Lower leg skin (tissue), 3 donors: ENCODE measurements around the gene GOLGA6A.

ENCODE experiments used
- POLR2A ChIP-seq, 2 donors: fragments of 450-650 bp; IDR thresholded peaks; one replicate each; pipeline ENCODE4 v1.6.1; 2016 to 2017; ENCODE audit warnings: antibody characterized with exemption in 2 of 2, mild to moderate bottlenecking in 1 of 2, moderate library complexity in 1 of 2
- TF ChIP-seq, protein P1 (sequence below), 3 donors: fragments of 450-650 bp; IDR thresholded peaks; one replicate each; pipeline ENCODE4 v1.5.1; 2016; ENCODE audit warnings: antibody characterized with exemption in 3 of 3, mild to moderate bottlenecking in 3 of 3, moderate library complexity in 2 of 3

DNA sequence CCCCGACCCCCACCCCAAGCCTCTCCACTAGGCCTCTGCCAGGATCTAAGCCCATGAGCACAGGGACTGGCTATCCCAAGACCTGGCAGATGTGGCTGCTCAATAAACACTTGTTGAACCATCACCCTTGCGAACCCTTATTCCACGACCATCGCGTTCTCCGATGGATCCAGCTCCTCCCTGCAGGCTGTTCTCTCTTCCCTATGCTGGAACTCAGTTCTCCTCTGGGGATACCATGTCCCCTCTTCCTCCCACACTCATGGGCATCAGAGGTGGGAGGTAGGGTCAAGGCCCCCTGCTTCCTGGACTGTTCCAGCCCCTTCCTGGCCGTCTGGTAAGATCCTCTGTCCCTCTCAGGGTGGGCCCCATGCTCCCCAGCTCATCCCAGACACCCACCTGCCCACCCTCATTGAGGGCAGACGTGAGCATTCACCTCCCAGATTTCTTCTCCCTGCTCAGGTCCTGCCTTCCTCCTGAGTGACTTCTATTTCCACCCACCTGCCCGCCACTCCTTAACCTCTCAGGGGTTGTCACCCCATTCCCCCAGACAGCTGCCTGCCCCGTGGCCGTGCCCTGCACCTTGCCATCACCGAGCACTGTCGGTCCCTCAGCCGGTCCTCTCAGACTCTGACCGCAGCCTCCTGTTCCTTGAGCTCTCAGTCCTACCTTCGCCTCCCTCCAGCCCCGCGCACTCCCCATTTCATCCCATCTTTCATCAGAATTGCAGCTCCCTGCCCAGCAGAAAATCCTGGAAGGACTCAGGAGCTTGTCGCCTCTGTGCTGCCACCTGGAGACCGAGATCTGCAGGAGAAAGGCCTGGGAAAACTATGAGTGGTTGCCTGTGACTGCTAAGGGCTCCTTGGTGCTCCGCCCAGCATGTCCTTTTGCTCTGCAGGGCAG is 45.8 kb downstream of the GOLGA6A start:
- no peak for TF ChIP-seq POLR2A (IDR thresholded peaks at IDR 0.05)
- TF ChIP-seq, protein P1, sequence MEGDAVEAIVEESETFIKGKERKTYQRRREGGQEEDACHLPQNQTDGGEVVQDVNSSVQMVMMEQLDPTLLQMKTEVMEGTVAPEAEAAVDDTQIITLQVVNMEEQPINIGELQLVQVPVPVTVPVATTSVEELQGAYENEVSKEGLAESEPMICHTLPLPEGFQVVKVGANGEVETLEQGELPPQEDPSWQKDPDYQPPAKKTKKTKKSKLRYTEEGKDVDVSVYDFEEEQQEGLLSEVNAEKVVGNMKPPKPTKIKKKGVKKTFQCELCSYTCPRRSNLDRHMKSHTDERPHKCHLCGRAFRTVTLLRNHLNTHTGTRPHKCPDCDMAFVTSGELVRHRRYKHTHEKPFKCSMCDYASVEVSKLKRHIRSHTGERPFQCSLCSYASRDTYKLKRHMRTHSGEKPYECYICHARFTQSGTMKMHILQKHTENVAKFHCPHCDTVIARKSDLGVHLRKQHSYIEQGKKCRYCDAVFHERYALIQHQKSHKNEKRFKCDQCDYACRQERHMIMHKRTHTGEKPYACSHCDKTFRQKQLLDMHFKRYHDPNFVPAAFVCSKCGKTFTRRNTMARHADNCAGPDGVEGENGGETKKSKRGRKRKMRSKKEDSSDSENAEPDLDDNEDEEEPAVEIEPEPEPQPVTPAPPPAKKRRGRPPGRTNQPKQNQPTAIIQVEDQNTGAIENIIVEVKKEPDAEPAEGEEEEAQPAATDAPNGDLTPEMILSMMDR (IDR thresholded peaks at IDR 0.05) = no peak
